MG63 (cell line): ENCODE measurements around the gene FAM229B. TPM values are rescaled to one million over a fixed set of nuclear protein-coding genes. Genes with fewer than 3 reads are reported as not detected.

Experiments
- total RNA-seq: library from RNA; depleted of rRNA; stranded (reverse); fragments of >200 nt; shearing (Covaris generic); gene quantifications from 2 replicates; pipeline ENCODE4 v1.2.3, GENCODE V29; 2014; ENCODE audit warnings: low replicate concordance; rRNA removed

The FAM229B gene
- total RNA-seq, 1 experiment from 2014 or later, result 13.6 TPM

Other genes starting within 250 kb of the FAM229B start
- 48.7 and 69.0 TPM in 2 replicates for gene FYN, start 214.1 kb upstream of the FAM229B start, total RNA-seq
- gene CCN6, start 33.5 kb upstream of the FAM229B start, total RNA-seq, result not detected in 2 replicates
- gene TUBE1, start 109 bp upstream of the FAM229B start, total RNA-seq, result 23.5 and 57.3 TPM in 2 replicates
- gene LAMA4, start 167.0 kb downstream of the FAM229B start, total RNA-seq, result 13.0 and 52.1 TPM in 2 replicates